Stimulated activated CD4-positive, alpha-beta T cell treated with anti-CD3 and anti-CD28 coated beads, Interleukin-4, amount 100 ng/mL, for 1 hour (primary cell): ENCODE results near the gene SMIM34.
"Not testable (repeated sequence)": the region's sequence is repeated elsewhere in the genome, so short reads cannot be mapped to it uniquely, and the experiment has no call there.

Source experiments
- DNase-seq: peaks from one replicate; pipeline ENCODE4 v3.0.0-alpha.2; 2020

Gene SMIM34, protein sequence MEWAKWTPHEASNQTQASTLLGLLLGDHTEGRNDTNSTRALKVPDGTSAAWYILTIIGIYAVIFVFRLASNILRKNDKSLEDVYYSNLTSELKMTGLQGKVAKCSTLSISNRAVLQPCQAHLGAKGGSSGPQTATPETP

DNA sequence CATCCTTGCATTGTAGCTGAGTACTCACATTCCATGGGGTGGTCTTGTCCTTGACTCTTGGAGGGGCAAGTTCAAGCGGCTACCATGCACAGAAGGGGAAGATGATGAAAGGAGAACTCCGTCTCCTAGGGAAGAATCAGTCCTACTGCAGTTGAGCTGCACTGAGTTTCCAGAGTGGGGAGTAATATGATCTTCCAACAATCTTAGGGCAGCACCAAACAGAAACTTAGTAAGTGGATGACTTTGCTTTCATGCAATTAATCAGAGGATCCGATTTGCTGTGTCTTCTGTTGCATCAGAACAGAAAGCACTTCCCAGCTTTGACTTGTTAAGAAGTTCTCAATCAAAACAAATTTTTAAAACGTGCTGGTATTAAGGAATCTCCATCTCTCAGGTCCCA lies at the start of gene SMIM34:
TSS of gene SMIM34 (minus strand) at position 147 of the 400 bp plus-strand sequence. CDS start at position 35, 112 bp downstream.
- not testable (repeated sequence) for DNase-seq

GRCh38 chr21:34467333-34467732 lies 43.6 kb upstream of the SMIM34 start:
- not testable (repeated sequence) for DNase-seq

DNA sequence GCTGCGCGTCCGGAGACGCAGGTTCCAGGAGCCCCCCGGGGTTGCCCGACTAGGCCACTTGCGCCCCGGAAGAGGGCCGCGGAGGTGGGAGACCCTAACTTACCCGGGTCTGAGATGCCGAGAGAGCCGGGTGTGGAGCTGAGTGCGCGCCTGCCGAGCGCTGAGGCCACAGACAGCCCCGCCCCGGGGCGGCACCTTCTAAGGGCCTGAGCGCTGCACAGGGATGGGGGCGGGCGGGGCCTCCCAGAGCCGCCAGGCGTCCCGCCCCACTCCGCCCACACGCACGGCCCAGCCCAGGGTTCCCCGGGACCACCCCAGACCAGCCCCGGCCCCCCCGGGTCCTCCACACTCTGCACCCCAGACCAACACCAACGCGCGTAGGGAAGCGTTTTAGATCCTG lies 35.7 kb upstream of the SMIM34 start:
- not testable (repeated sequence) for DNase-seq

DNA sequence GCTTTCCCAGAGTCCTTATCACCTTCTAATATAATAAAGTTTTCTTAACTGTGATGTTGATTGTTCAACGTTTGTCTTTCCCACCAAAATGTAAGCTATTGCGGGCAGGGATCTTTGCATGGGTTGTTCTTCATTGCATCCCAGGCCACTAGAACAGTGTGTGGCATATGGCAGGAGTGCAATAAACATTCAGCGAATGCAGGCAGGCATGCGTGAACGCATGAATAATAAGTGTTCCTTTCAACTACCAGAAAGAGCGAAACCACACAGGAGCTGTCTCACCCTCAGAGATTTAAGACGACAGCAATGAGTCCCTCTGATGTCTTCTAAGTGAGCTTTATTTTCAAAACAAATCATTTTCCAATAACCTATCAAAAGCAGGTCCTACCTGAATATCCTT lies 34.5 kb upstream of the SMIM34 start:
- not testable (repeated sequence) for DNase-seq

DNA sequence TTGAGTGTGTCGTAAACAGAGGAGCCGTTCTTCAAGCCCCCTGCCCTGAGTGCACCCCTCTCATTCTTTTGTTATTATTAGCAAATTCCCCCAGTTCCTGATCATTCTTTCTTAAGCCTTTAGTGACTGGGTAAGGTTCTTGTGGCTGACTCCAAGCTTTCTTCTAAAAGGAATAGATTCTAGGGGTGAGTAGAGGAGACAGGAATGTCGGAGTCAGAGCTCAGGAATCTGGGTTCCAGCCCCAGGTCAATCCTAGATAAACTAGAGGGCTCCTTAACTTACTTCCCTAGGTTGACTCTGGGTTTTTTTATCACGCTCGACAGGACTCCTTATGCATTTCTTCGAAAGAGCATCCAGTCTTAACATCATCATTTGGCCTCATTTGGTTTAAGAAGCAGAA lies 32.4 kb upstream of the SMIM34 start:
- not testable (repeated sequence) for DNase-seq

GRCh38 chr21:34455628-34456027 lies 31.9 kb upstream of the SMIM34 start:
- not testable (repeated sequence) for DNase-seq

DNA sequence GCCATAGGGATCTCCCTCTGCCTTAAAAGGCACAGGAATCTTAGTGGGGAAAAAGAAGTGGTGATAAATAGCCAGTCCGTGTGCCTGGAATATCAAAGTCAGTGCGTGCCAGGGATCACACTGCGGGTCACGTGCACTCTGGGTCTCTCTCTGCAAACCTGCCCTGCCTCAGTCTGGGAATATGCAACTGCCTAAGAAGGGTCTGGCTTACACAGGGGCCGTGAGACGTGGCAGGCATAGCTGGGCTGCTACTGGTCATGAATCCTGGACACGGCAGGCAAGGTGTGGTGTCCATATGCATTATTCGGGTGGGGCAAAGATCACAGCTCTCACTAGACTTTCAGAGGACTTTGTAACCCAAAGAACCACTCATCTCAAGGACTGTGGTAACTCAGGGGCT lies 23.3 kb upstream of the SMIM34 start:
- DNase-seq: not testable (repeated sequence)

GRCh38 chr21:34443486-34443885 lies 19.7 kb upstream of the SMIM34 start:
- DNase-seq: not testable (repeated sequence)

- DNase-seq: not testable (repeated sequence)
Observed at GRCh38 chr21:34429710-34430109, 6.0 kb upstream of the SMIM34 start.

DNA sequence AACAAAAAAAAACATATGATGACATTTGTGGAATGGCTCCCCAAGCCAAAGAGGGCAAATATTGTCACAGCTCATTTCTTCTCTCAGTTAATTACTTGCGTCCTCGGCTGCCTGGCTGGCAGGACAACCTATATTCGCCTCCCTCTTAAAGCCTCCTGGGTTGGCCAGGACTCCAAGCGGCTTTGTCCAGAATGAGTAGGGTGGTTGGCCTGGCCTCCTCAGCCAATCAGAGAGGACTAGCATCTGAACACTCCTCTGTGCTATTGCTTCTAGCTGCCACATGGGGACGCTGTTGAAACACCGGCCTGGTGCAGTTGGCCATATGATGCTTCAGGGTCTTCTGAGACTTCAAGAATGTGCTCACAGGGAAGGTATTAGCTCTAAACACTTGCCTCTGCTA lies 4.7 kb upstream of the SMIM34 start:
- DNase-seq: not testable (repeated sequence)

DNA sequence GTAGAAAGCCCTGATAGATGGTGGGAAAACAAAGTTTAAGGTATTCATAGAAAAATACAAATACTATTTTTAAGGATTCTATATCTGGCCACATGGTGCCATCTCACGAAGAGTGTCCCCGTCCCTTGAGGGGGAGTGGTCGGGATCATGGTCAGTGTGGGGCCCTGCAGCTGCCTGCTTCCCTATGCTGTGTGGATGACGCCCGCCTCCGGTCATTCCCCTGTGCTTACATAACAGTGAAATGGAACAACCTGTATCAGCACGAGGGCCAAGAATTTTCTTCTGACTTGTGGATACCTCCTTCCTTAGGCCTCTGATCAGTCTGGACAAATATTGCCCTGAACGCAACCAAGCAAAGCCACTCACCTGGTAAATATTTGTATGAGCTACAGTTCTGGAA lies 3.6 kb upstream of the SMIM34 start:
- not testable (repeated sequence) for DNase-seq

DNA sequence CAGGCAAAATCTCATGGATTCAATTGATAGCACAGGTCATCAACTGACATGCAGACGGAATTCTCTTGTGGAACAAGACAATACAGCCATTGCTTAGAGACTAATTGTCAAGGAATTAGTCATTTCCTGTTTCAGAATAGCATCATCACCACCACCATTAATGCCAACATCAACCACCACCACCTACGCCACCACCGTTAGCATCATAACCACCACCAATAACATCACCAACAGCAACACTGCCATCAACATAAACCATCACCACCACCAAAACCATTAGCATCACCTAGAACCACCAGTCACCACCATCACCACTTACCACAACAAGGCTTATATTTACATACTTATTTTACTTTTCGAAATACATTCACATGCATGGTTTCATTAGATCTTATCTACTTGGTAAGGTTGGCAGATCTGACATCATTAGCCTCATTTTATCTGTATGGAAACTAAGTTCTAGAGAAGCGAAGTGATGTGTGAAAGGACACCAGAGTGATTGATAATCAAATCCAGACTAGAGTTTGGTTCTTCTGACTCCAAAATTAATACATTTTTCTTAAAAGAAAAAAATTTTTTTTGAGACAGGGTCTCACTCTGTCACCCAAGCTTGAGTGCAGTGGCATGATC lies 6.2 kb downstream of the SMIM34 start:
- DNase-seq: not testable (repeated sequence)

GRCh38 chr21:34407294-34407693 lies 16.5 kb downstream of the SMIM34 start:
- DNase-seq: not testable (repeated sequence)

DNA sequence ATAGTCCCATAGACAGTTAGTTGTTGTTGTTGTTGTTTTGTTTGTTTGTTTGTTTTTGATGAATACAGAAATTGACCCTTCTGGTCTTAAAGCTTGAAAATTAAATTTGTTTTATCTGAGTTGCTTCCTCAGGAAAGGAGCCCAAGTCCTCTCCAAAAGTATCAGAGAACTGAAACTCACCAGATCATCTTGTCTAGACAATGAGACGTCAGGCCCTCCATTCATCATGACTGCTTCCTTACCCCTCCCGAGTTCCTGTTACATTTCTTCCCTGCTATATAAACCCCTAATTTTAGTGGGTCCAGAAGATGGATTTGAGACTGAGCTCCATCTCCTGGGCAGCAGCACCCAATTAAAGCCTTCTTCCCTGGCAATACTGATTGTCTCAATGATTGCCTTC lies 17.1 kb downstream of the SMIM34 start:
- not testable (repeated sequence) for DNase-seq

- not testable (repeated sequence) for DNase-seq
Observed at GRCh38 chr21:34406102-34406501, 17.6 kb downstream of the SMIM34 start.

- DNase-seq: not testable (repeated sequence)
Observed at GRCh38 chr21:34405686-34406085, 18.1 kb downstream of the SMIM34 start.

GRCh38 chr21:34404742-34405141 lies 19.0 kb downstream of the SMIM34 start:
- not testable (repeated sequence) for DNase-seq

DNA sequence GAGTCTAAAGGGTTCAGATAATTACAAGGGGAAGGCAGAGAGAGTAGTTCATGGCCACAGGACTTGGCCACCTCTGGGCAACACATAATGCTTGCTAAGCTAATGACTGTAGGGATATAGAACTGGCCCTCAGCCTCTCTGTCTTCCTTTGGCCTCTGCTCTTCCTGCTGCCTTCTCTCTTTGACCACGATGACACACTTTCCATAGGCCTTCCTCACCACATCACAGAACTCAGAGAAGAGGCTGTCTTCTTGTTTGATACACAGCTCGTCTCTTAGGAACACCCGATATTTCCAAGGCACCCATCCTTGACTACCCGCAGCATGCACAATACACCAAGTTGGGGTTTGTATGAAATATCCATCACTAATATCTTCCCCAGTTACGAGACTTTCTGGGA lies 23.2 kb downstream of the SMIM34 start:
- DNase-seq: not testable (repeated sequence)

DNA sequence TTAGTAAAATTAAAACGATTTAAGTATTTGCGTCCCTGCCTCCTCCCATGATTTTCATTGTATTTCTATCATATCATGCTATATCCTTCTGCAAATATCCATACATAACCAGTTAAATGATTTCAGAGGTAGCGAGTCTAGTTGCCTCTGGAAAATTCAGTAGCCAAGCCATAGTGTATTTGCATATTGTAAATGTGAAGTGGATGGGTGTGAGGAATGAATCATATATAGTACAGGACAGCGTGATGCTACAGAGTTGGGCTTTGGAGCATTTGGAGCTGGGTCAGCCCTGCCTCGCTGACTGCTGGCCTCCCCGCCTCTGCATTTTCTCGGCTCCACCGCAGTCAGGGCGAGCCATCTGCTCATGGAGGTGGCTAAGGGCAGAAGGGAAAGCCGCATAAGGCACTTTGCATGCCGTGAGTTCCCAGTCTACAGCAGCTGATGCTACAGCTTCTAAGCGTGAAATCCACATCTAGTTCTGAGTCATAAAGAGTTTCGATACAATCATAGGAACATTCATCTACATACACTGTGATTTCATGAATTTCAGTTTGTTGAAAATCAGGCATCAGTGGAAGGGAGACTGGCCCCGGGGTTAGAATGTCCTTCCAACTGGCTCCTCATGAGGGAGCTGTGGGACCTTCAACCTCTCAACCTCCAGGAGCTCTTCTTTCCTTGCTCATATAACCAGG lies 39.9 kb downstream of the SMIM34 start:
- DNase-seq: not testable (repeated sequence)

DNA sequence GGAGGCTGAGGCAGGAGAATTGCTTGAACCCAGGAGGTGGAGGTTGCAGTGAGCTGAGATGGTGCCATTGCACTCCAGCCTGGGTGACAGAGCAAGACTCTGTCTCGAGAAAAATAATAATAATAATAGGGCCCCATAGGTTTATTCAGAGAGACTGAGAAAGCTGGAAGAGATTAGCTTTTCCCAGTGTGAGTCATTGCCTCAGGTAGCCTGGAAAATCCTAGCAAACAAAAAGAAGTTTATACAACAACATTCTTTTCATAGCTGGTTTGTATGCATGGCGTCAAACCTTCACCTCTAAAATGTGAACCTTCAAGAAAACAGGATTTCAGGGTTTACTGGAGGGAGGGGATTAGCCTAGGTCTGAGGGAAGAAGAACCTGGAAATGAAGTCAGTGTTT lies 40.6 kb downstream of the SMIM34 start:
- not testable (repeated sequence) for DNase-seq

- DNase-seq: not testable (repeated sequence)
Observed at GRCh38 chr21:34375619-34375972, 48.2 kb downstream of the SMIM34 start.

DNA sequence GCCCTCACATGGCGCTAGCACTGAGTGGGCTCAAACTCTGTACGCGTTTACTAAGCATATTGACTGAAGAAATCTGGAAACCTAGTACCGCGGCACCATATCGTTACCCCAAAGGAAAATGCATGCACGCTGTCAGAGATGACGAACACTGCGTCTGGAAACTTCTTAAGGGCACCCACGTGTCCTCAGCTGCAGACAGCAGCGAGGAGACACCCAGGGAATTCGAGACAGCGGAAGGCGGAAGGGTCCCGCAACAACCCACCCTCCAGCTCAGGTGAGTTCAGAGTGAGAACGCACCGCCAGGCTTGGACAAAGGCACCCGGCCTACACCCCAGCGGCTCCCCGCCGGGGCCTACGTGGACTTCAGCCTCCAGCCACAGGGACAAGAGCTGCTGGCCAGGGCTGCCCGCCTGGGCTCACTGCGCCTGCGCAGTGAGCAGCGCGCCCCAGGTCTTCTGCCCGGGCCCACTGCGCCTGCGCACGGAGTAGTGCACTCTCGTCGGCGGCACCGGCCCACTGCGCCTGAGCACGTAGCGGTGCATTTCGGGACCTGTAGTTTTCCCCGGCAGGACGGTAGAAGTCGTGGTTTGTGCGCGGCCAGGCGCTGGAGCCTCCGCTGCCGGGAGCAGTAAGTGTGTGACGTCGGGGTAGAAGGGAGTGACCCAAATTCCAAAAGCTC lies 48.7 kb downstream of the SMIM34 start, which contains the start of gene SMIM11:
TSS of gene SMIM11 (plus strand) at position 568 of the 679 bp plus-strand sequence. CDS start 3,998 bp downstream, outside the sequence.
- DNase-seq: not testable (repeated sequence)

DNA sequence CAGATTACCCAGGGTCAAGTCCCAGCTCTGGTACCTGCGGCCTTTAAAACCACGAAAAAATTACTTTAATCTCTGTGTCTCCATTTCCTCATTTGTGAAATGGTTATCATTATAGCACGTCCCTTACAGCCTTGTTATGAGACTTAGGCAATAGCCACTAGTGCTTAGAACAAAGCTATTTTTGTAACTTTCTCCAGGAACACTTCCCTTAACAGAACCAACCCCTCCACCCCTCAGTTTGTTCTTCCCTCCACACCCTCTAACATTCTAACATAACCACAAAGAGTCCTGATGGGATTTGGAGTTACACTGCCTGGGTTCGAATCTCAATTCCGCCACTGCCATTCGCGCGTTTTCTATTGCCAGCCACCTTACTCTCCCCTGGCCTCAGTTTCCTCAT lies 49.3 kb downstream of the SMIM34 start:
- DNase-seq: not testable (repeated sequence)
